OCI-LY7 (cell line): ENCODE data around the gene GATAD2B. TPM values are rescaled to one million over a fixed set of nuclear protein-coding genes. Genes with fewer than 3 reads are reported as not detected.

Experiments
- BruUV-seq: library from RNA; stranded (reverse); fragments of 400-500 nt; replicated peaks from 2 replicates; lab custom pipeline; 2021; lab: Mats Ljungman, UMichigan
- CTCF ChIA-PET: fragments of 300-600 bp; sonication (Branson Sonifier 250); formaldehyde crosslinking; loops from one replicate; lab custom pipeline; 2022; ENCODE audit warnings: antibody characterized with exemption; ENCODE audit not compliant: unreplicated experiment; lab: Charles Lee
- POLR2A ChIA-PET: fragments of 300-600 bp; sonication (Branson Sonifier 250); formaldehyde crosslinking; loops from one replicate; lab custom pipeline; 2022; ENCODE audit warnings: antibody characterized with exemption; lab: Charles Lee
- DNase-seq: peaks from one replicate; pipeline ENCODE4 v3.0.0-alpha.2; 2015; ENCODE audit warnings: low spot score
- H2AFZ ChIP-seq: fragments of 200-600 bp; sonication (generic), shearing (Covaris generic); 2 replicates; pipeline ENCODE4 v1.6.1; 2014; ENCODE audit warnings: mild to moderate bottlenecking, antibody characterized with exemption, low read length, moderate library complexity
- H3K27ac ChIP-seq: fragments of 200-600 bp; sonication (generic); 2 replicates; pipeline ENCODE4 v1.5.1; 2014; ENCODE audit warnings: mixed run types, low read depth, mild to moderate bottlenecking, moderate library complexity, low read length, inconsistent platforms; ENCODE audit not compliant: poor library complexity, severe bottlenecking
- H3K36me3 ChIP-seq: fragments of 200-600 bp; sonication (generic); 2 replicates; pipeline ENCODE4 v1.6.1; 2014; ENCODE audit warnings: mild to moderate bottlenecking, antibody characterized with exemption, low read length, moderate library complexity, mixed read lengths; ENCODE audit not compliant: insufficient read depth
- H3K4me1 ChIP-seq: fragments of 200-600 bp; sonication (generic); 2 replicates; pipeline ENCODE4 v1.5.1; 2014; ENCODE audit warnings: mild to moderate bottlenecking, low read length; ENCODE audit not compliant: insufficient read depth, poor library complexity, severe bottlenecking
- H3K4me2 ChIP-seq: fragments of 200-600 bp; sonication (generic); 2 replicates; pipeline ENCODE4 v1.6.1; 2014; ENCODE audit warnings: mild to moderate bottlenecking, low read length
- H3K4me3 ChIP-seq: fragments of 200-600 bp; sonication (generic); 2 replicates; pipeline ENCODE4 v1.5.1; 2014; ENCODE audit warnings: mild to moderate bottlenecking, low read depth, low read length; ENCODE audit not compliant: poor library complexity, severe bottlenecking
- H3K79me2 ChIP-seq: fragments of 200-600 bp; sonication (generic); 2 replicates; pipeline ENCODE4 v1.6.1; 2016; ENCODE audit warnings: low read depth, mild to moderate bottlenecking, low read length, moderate library complexity, mixed read lengths; ENCODE audit not compliant: insufficient read depth
- H3K9me2 ChIP-seq: fragments of 200-600 bp; sonication (generic); 2 replicates; pipeline ENCODE4 v1.6.1; 2016; ENCODE audit warnings: mild to moderate bottlenecking, low read length, mixed read lengths; ENCODE audit not compliant: insufficient read depth
- H3K9me3 ChIP-seq: fragments of 200-600 bp; sonication (generic); 2 replicates; pipeline ENCODE4 v1.6.1; 2014; ENCODE audit warnings: mild to moderate bottlenecking, mixed run types, low read length, mixed read lengths
- H4K20me1 ChIP-seq: fragments of 200-600 bp; sonication (generic); 2 replicates; pipeline ENCODE4 v1.6.1; 2014; ENCODE audit warnings: mild to moderate bottlenecking, antibody characterized with exemption, low read length, moderate library complexity, mixed read lengths; ENCODE audit not compliant: insufficient read depth
- EZH2phosphoT487 ChIP-seq: fragments of 200-600 bp; sonication (generic); IDR thresholded peaks from 2 replicates; pipeline ENCODE4 v1.6.1; 2018; ENCODE audit warnings: low read depth, borderline replicate concordance, mild to moderate bottlenecking, mixed run types, antibody characterized with exemption, low read length, moderate library complexity, mixed read lengths
- intact Hi-C: fragments of 100-400 bp; cut with micrococcal nuclease; formaldehyde crosslinking; loops from one replicate; pipeline ENCODE4 v1.10.0; 2022; ENCODE audit not compliant: unreplicated experiment
- total RNA-seq, 2 experiments: library from RNA; depleted of rRNA in 1 of 2; stranded (reverse); fragments of >200 nt in 1 of 2; shearing (Covaris generic) in 1 of 2; gene quantifications; 2 replicates each; pipeline ENCODE4 v1.2.3, GENCODE V29; 2014 to 2022
- TF ChIP-seq, protein P1 (sequence below): fragments of 200-600 bp; sonication (generic); conservative IDR thresholded peaks from 2 replicates; pipeline ENCODE4 v1.5.1; 2014; ENCODE audit warnings: mild to moderate bottlenecking, antibody characterized with exemption, low read length, moderate library complexity, mixed read lengths

GATAD2B gene
- total RNA-seq, 2 experiments from 2014 or later, result 11.2 to 65.2 TPM

DNA sequence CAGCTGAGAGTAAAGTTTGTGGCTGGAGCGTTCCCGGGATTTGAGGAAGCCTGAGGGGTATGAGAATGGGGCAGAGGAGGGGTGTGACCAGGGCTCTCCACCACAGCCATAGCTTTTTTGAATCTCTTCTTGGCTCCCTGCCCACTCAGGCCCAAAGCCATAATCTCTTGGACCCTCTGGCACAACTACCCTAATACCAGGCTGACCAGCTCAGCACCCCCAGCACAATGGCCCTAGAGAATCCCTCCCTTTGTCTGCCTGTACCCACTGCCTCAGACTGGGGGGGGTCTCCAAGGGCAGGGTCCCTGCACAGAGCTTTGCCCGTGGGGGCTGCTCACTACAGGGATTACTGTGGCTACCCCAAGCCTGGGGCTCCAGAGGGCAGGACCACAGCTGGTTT lies 16.2 kb upstream of the GATAD2B start:
- Histone ChIP-seq H3K4me2 (no peak overlapping the region), H3K4me1 (peaks cover 4% of the 10 kb centered on the region), H2AFZ (no peak overlapping the region), H3K4me3 (no peak overlapping the region), H3K79me2 (peaks cover 10% of the 10 kb centered on the region), H3K9me2 (no peaks in the 10 kb centered on the region), H3K9me3 (no peaks in the 10 kb centered on the region), H4K20me1 (no peaks in the 10 kb centered on the region), H3K27ac (no peak overlapping the region), H3K36me3 (peaks cover 90% of the 10 kb centered on the region)
- POLR2A ChIA-PET, result interaction anchor here (0.8 kb wide), 1 partner anchor 16 kb away, joined by 3 read pairs; the partner anchor contains the start of gene GATAD2B
- no peak for DNase-seq
- intact Hi-C loops, result no loop called here
- BruUV-seq, result no TSS peak
- TF ChIP-seq, protein P1, sequence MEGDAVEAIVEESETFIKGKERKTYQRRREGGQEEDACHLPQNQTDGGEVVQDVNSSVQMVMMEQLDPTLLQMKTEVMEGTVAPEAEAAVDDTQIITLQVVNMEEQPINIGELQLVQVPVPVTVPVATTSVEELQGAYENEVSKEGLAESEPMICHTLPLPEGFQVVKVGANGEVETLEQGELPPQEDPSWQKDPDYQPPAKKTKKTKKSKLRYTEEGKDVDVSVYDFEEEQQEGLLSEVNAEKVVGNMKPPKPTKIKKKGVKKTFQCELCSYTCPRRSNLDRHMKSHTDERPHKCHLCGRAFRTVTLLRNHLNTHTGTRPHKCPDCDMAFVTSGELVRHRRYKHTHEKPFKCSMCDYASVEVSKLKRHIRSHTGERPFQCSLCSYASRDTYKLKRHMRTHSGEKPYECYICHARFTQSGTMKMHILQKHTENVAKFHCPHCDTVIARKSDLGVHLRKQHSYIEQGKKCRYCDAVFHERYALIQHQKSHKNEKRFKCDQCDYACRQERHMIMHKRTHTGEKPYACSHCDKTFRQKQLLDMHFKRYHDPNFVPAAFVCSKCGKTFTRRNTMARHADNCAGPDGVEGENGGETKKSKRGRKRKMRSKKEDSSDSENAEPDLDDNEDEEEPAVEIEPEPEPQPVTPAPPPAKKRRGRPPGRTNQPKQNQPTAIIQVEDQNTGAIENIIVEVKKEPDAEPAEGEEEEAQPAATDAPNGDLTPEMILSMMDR, result no peak
- no peak for TF ChIP-seq EZH2phosphoT487
- CTCF ChIA-PET, result no interaction called here

DNA sequence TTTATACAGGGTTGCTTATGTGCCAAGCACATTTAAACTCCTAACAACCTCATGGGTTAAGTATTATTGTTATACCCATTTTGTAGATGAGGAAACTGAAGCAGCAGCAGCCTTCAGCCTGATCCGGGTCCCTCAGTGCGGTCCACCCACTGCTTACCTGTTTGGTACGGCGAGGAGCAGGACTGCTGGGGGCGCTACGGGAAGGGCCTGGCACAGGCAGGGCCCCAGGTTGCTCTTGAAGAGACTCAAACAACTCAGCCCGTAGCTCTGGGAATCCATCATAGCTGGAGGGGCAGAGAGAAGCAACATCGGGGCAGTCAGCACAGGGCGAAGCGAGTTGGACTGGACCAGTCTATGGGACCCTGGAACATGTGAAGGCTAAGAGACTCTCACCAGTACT lies 14.6 kb upstream of the GATAD2B start:
- Histone ChIP-seq H2AFZ (no peak overlapping the region), H3K4me2 (no peak overlapping the region), H3K9me2 (no peaks in the 10 kb centered on the region), H3K4me1 (no peaks in the 10 kb centered on the region), H4K20me1 (no peaks in the 10 kb centered on the region), H3K4me3 (no peak overlapping the region), H3K9me3 (no peaks in the 10 kb centered on the region), H3K36me3 (peaks cover 93% of the 10 kb centered on the region), H3K79me2 (no peaks in the 10 kb centered on the region), H3K27ac (no peak overlapping the region)
- ChIA-PET POLR2A (no interaction called here), CTCF (no interaction called here)
- intact Hi-C loops, result no loop called here
- BruUV-seq, result no TSS peak
- DNase-seq, result no peak
- TF ChIP-seq, protein P1, result no peak
- no peak for TF ChIP-seq EZH2phosphoT487

DNA sequence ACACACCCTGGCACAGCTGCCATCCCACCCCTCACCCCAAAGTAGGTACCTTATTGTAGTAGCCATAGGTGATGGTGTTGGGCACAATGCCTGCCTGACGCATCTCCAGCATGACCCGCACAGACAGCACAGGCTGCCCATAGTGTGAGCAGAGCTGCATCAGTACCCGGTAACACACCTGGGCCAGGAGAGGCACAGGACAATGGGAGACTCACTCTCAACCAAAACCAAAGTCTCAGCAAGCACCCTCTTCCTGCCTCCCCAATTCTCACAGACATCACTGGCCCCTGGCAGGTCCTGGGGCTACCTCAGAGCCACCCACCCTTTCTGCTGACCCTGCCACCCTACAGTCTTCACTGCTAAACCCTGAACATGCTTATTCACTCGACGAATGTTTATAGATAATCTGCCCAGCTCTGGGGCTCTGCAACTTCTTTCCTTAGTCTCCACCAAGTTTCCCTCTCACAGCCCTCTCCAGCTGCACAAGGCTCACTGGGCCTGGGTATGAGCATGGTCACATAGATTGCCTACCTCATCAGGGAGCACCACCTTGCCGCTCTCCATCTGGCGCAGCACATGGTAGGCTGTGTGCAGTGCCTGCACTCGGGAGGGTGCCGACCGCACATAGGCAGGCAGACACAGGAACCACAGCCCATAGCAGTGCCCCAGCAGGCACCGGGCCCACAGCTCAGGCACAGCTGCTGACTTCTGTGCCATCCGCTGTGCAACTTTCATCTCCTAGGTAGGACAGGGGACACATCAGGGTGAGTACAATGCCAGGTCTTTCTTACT lies 13.4 kb upstream of the GATAD2B start:
- TF ChIP-seq, protein P1, result no peak
- TF ChIP-seq EZH2phosphoT487, result no peak
- Histone ChIP-seq H3K9me3 (no peaks in the 10 kb centered on the region), H3K36me3 (peaks cover 86% of the 10 kb centered on the region), H3K79me2 (no peaks in the 10 kb centered on the region), H2AFZ (no peak overlapping the region), H3K9me2 (no peaks in the 10 kb centered on the region), H3K27ac (no peak overlapping the region), H3K4me2 (no peak overlapping the region), H3K4me1 (no peaks in the 10 kb centered on the region), H4K20me1 (no peaks in the 10 kb centered on the region), H3K4me3 (no peak overlapping the region)
- intact Hi-C loops, result no loop called here
- POLR2A ChIA-PET, result no interaction called here
- DNase-seq, result no peak
- CTCF ChIA-PET, result no interaction called here
- BruUV-seq, result no TSS peak
